Karpas-422 (cell line): Measurements from ENCODE around the gene PDZK1IP1. TPM values are rescaled to one million over a fixed set of nuclear protein-coding genes. Genes with fewer than 3 reads are reported as not detected.

Experiments
- DNase-seq: peaks from one replicate; pipeline ENCODE4 v3.0.0-alpha.2; 2015
- H2AFZ ChIP-seq: fragments of 200-600 bp; sonication (generic); 2 replicates; pipeline ENCODE4 v1.6.1; 2014; ENCODE audit warnings: antibody characterized with exemption, low read length, mixed read lengths
- H3K27ac ChIP-seq: fragments of 200-600 bp; sonication (generic); 2 replicates; pipeline ENCODE4 v1.5.1; 2014; ENCODE audit warnings: mild to moderate bottlenecking, low read length, moderate library complexity
- H3K27me3 ChIP-seq: fragments of 200-600 bp; sonication (generic); 2 replicates; pipeline ENCODE4 v1.6.1; 2014; ENCODE audit warnings: low read length, mixed read lengths
- H3K36me3 ChIP-seq: fragments of 200-600 bp; sonication (generic); 2 replicates; pipeline ENCODE4 v1.6.1; 2014; ENCODE audit warnings: low read length, mixed read lengths; ENCODE audit not compliant: insufficient read depth
- H3K4me1 ChIP-seq: fragments of 200-600 bp; sonication (generic); 2 replicates; pipeline ENCODE4 v1.6.1; 2014; ENCODE audit warnings: mild to moderate bottlenecking, low read length, mixed read lengths
- H3K4me2 ChIP-seq: fragments of 200-600 bp; sonication (generic); 2 replicates; pipeline ENCODE4 v1.6.1; 2014; ENCODE audit warnings: low read length, low read depth, mild to moderate bottlenecking; ENCODE audit not compliant: poor library complexity, severe bottlenecking
- H3K4me3 ChIP-seq: fragments of 200-600 bp; sonication (generic); 2 replicates; pipeline ENCODE4 v1.5.1; 2014; ENCODE audit warnings: mild to moderate bottlenecking, antibody characterized with exemption, low read length, mixed read lengths
- H3K79me2 ChIP-seq: fragments of 200-600 bp; sonication (generic); 2 replicates; pipeline ENCODE4 v1.6.1; 2014; ENCODE audit warnings: mild to moderate bottlenecking, low read length, mixed read lengths
- H3K9ac ChIP-seq: fragments of 200-600 bp; sonication (generic); 2 replicates; pipeline ENCODE4 v1.6.0; 2014; ENCODE audit warnings: low read length
- H3K9me2 ChIP-seq: fragments of 200-600 bp; sonication (generic), shearing (Covaris generic); replicated peaks from 2 replicates; pipeline ENCODE4 v1.6.0; 2014; ENCODE audit warnings: mild to moderate bottlenecking, low read length, moderate library complexity; ENCODE audit not compliant: insufficient read depth
- H3K9me3 ChIP-seq: fragments of 300-700, 200-600 bp; sonication (generic); 2 replicates; pipeline ENCODE4 v1.6.1; 2014; ENCODE audit warnings: low read length, mixed read lengths
- H4K20me1 ChIP-seq: fragments of 200-600 bp; sonication (generic); 2 replicates; pipeline ENCODE4 v1.6.1; 2014; ENCODE audit warnings: mild to moderate bottlenecking, antibody characterized with exemption, low read length, low read depth; ENCODE audit not compliant: insufficient read depth
- total RNA-seq: library from RNA; depleted of rRNA; stranded (reverse); fragments of >200 nt; shearing (Covaris generic); gene quantifications from 2 replicates; pipeline ENCODE4 v1.2.3, GENCODE V29; 2014; ENCODE audit warnings: low replicate concordance

PDZK1IP1 gene
- total RNA-seq, 1 experiment from 2014 or later = not detected

- Histone ChIP-seq H3K27me3 (no peaks in the 10 kb centered on the region), H3K9me2 (no peaks in the 10 kb centered on the region), H3K4me1 (0 out of 2 replicates have a peak, but pooled peaks cover 5% of the 10 kb centered on the region), H3K4me3 (no peak overlapping the region), H3K9ac (no peak overlapping the region), H3K79me2 (no peaks in the 10 kb centered on the region), H3K9me3 (no peaks in the 10 kb centered on the region), H4K20me1 (no peaks in the 10 kb centered on the region), H2AFZ (no peak overlapping the region), H3K27ac (no peak overlapping the region), H3K4me2 (no peak overlapping the region), H3K36me3 (no peaks in the 10 kb centered on the region)
- no peak for DNase-seq
Observed at GRCh38 chr1:47187231-47187925, 2.5 kb downstream of the PDZK1IP1 start.

DNA sequence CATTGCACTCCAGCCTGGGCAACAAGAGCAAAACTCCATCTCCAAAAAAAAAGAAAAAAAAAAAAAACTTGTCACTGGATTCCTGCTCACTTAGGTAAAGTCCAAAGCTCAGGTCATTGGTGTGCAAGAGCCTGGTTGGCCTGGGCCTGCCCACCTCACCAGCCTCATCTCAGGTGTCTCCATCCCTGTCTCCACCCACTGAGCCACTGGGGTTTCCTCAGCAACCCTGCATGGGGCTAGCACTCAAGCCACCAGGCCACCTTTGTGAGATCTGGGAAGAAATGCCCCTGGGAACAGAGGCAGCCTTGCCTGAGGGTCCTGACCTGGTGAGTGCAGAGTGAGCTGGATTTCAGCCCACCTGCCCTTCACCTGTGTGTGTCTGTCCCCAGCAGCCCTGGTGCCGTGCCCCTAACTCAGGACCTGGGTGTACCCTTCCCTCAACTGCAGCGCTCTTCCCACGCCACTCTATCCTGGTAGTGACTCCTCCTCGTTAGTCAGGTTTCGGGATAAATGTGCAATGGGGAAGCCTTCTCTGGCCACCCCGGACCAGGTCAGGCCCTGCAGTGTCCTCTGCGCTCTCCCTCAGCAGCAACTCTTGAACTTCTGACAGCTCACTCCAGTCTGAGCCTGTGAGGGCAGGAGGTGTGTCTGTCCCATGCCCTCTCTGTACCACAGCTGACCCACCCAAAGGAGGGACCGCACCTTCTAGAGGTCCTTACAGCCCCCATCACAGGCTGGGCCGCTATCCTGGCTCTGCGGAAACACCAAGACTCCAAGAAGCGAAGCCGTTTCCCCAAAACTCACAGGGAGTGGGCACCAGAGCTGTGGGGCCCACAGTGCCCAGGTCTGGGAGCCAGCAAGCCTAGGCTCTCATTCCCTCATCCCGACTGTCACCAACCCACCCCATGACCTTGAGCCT lies 3.3 kb downstream of the PDZK1IP1 start:
- H3K27me3 ChIP-seq = no peaks in the 10 kb centered on the region
- H3K9me3 ChIP-seq = no peaks in the 10 kb centered on the region
- H3K27ac ChIP-seq = no peak overlapping the region
- no peak overlapping the region for H3K4me2 ChIP-seq
- H3K9ac ChIP-seq = no peak overlapping the region
- no peaks in the 10 kb centered on the region for H3K79me2 ChIP-seq
- DNase-seq = no peak
- H3K36me3 ChIP-seq = no peaks in the 10 kb centered on the region
- no peaks in the 10 kb centered on the region for H3K9me2 ChIP-seq
- H3K4me1 ChIP-seq = 0 out of 2 replicates have a peak, but pooled peaks cover 5% of the 10 kb centered on the region
- no peak overlapping the region for H2AFZ ChIP-seq
- H3K4me3 ChIP-seq = no peak overlapping the region
- H4K20me1 ChIP-seq = no peaks in the 10 kb centered on the region

- H3K27me3 ChIP-seq = no peaks in the 10 kb centered on the region
- H3K4me2 ChIP-seq = no peak overlapping the region
- no peaks in the 10 kb centered on the region for H3K36me3 ChIP-seq
- no peak overlapping the region for H2AFZ ChIP-seq
- H4K20me1 ChIP-seq = no peaks in the 10 kb centered on the region
- no peak overlapping the region for H3K27ac ChIP-seq
- peaks cover 6% of the 10 kb centered on the region; the same call in 1 of the 2 replicates for H3K4me1 ChIP-seq
- H3K9ac ChIP-seq = no peak overlapping the region
- H3K9me2 ChIP-seq = no peaks in the 10 kb centered on the region
- H3K9me3 ChIP-seq = no peaks in the 10 kb centered on the region
- no peak for DNase-seq
- no peak overlapping the region for H3K4me3 ChIP-seq
- no peaks in the 10 kb centered on the region for H3K79me2 ChIP-seq
Observed at GRCh38 chr1:47184822-47185677, 4.8 kb downstream of the PDZK1IP1 start.

- peaks cover 14% of the 10 kb centered on the region for H3K4me1 ChIP-seq
- peak; percentile 60 for DNase-seq
- no peaks in the 10 kb centered on the region for H3K9me2 ChIP-seq
- H3K27me3 ChIP-seq = no peaks in the 10 kb centered on the region
- no peak overlapping the region for H2AFZ ChIP-seq
- no peaks in the 10 kb centered on the region for H3K36me3 ChIP-seq
- no peak overlapping the region for H3K9ac ChIP-seq
- no peaks in the 10 kb centered on the region for H4K20me1 ChIP-seq
- no peaks in the 10 kb centered on the region for H3K79me2 ChIP-seq
- no peaks in the 10 kb centered on the region for H3K9me3 ChIP-seq
- H3K4me3 ChIP-seq = no peak overlapping the region
- H3K27ac ChIP-seq = no peak overlapping the region
- no peak overlapping the region for H3K4me2 ChIP-seq
Observed at GRCh38 chr1:47184090-47184821, 5.6 kb downstream of the PDZK1IP1 start.

DNA sequence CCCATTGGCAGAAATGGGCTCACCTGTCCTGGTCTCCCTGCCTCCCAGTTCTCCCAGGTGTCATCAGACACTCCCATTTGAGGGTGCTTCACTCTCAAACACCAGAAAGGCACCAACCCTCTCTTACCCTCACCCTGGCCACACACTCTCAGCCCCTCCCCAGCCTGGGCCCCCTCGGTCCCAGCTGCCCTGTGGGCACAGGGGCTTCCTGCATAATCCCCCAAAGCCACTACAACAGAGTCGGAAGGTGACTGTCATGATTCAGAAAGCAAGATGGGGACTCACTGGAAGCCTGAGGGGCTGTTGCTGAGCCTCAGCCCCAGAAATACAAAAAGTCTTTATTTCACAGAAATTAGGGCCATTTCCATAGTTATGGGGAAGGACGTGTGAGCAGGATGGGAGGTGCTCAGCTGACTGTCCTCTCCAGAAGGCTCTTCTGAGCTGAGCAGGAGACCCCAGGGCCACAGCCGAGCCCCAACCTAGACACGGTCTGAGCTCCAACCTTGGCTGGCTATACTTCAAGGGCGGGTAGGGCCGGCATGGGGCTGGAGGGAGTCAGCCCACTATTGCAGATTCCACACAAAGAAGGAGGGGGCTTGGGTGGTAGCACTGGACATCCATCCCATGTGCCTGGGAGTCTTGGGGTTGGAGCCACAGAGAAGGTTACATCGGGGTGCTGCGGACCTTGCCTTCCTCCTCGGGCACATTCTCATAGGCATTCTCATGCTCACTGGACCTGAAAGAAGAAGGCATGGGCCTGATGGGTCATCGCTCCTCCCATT lies 6.3 kb downstream of the PDZK1IP1 start:
- peaks cover 15% of the 10 kb centered on the region for H3K4me1 ChIP-seq
- H3K27ac ChIP-seq = no peak overlapping the region
- no peaks in the 10 kb centered on the region for H3K9me2 ChIP-seq
- H3K27me3 ChIP-seq = no peaks in the 10 kb centered on the region
- no peak overlapping the region for H2AFZ ChIP-seq
- no peaks in the 10 kb centered on the region for H3K79me2 ChIP-seq
- H3K4me2 ChIP-seq = no peak overlapping the region
- H3K9me3 ChIP-seq = no peaks in the 10 kb centered on the region
- peak; percentile 21 for DNase-seq
- H3K4me3 ChIP-seq = no peak overlapping the region
- H3K36me3 ChIP-seq = no peaks in the 10 kb centered on the region
- no peak overlapping the region for H3K9ac ChIP-seq
- H4K20me1 ChIP-seq = no peaks in the 10 kb centered on the region

- Histone ChIP-seq H3K36me3 (no peaks in the 10 kb centered on the region), H2AFZ (no peak overlapping the region), H3K27me3 (no peaks in the 10 kb centered on the region), H3K9ac (no peak overlapping the region), H3K9me3 (no peaks in the 10 kb centered on the region), H3K4me1 (peaks cover 16% of the 10 kb centered on the region), H3K4me2 (no peak overlapping the region), H4K20me1 (no peaks in the 10 kb centered on the region), H3K79me2 (no peaks in the 10 kb centered on the region), H3K4me3 (no peak overlapping the region), H3K9me2 (no peaks in the 10 kb centered on the region), H3K27ac (no peak overlapping the region)
- DNase-seq = no peak
Observed at GRCh38 chr1:47182676-47183235, 7.1 kb downstream of the PDZK1IP1 start.
